NCI-H146 treated with DMSO at 0.1 percent for 48 hours (cell line): ENCODE measurements around the gene SCUBE1.

Experiments
- DNase-seq: peaks from one replicate; lab custom pipeline; 2025; ENCODE audit not compliant: unreplicated experiment; lab: John Stamatoyannopoulos, UW

Gene SCUBE1

GRCh38 chr22:43329061-43329460, 14.1 kb downstream of the SCUBE1 start:
- no peak for DNase-seq

DNA sequence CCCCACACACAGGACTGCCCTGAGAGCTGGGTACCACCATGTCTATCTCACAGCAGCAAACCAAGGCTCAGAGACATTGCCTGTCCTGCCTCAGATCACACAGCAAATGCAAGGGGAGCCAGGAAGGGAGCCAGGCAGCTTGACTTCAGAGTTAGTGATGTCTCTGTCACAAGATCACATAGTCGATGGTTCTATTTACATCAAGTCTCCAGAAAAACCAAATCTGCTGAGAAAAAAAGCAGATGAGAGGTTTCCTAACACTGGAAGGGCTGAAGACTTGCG, 16.1 kb downstream of the SCUBE1 start:
- no peak for DNase-seq

- peak; percentile 42 for DNase-seq
These were observed 16.6 kb downstream of the SCUBE1 start for GRCh38 chr22:43326331-43327156.

GRCh38 chr22:43325176-43325575, 18.0 kb downstream of the SCUBE1 start:
- DNase-seq: no peak

- no peak for DNase-seq
These were observed 21.9 kb downstream of the SCUBE1 start for GRCh38 chr22:43320943-43321900.

DNA sequence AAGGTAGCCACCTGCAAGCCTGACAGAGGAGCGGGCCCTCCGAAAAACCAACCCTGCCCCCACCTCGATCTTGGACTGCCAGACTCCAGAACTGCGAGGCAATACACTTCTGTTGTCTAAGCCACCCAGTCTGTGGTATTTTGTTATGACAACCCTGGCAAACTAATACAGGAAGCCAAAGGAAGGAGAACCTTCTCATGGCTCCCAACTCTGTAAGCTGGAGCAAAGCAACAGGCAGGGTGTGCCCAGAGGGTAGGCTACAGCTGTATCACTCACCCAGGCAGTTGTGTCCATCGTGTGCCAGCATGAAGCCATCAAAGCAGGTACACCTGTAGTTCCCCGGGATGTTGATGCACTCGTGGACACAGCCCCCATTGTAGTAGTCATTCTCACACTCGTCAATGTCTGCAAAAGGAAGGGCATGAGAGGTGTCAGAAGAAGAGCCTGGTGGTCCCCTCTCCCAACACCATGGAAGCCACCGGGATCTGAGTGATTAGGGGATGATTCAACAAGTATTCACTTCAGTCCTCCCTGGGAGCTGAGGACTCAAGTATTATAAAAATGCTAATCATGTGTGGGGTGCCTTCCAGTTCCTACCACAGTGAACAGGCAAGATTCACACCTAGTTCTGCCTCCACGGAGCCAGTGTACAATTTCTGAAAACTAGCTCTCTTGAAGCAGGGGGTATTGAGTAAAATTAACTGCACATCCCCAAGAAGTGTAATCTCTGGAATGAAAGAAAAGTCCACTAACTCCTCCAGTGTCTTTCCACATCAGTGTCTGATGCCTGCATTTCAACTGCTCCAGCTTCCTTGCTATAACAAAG, 23.3 kb downstream of the SCUBE1 start:
- DNase-seq: no peak

DNA sequence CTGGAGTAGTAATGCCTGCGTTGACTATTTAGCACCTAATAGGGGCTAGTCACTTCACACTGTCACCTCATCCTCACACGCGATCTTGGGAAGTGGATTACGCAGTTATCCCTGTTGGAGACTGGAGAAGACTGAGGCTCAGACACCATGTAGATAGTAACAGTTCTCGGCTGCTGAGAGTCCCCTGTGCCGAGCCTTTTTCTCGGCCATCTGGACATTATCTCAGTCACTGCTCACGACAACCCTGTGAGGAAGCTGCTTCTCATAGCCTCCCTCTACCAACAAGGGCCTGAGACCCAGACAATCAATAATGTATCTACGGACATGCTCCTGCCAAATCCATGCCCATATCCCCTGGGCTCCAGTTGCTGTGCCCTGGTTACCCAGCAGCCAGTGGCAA, 25.9 kb downstream of the SCUBE1 start:
- no peak for DNase-seq

DNA sequence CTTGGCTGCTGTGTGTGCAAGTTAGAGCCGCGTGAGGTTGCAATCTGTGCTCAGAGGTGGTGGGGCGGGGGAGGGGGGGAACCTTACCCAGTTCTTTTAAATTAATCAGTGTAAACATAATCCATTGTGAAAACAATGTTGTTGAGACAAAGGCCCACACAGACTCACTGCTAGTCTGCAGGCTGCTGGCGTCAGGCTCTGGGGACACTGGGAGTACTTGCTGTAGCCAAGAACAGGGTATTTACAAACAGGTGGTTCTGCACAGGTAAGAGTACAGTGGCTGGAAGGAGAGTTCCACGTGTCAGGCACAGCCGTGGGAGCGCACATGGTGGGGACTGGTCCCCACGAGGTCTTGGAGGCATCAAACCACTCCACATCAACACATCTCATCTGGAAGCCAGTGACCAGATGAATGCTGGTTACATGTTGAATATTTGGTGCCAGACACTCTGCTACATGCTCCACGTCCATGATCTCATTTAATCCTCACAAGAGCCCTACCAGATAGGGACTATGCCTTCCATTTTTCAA, 27.4 kb downstream of the SCUBE1 start:
- no peak for DNase-seq

GRCh38 chr22:43314611-43315010, 28.6 kb downstream of the SCUBE1 start:
- no peak for DNase-seq

- DNase-seq: no peak
These were observed 29.2 kb downstream of the SCUBE1 start for GRCh38 chr22:43313890-43314474.

GRCh38 chr22:43313244-43313889, 29.8 kb downstream of the SCUBE1 start:
- DNase-seq: no peak

DNA sequence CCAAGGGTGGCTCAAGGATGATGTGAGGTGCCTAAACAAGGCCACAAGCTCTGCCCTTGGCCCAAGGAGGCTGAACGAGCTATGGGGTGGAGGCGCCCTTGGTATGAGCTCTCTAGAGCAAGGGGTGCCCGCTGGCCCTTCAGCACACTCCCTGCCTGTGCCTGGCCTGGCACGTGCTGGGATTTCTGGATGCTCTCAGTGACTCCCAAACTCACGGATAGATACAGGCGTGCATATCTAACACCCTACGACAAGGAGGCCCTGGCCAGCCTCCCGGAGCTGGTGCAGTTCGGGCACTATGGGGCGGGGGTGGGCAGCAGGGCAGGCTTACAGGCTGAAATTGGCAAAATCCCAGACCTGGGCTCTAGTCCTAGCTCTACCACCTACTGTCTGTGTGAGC, 30.6 kb downstream of the SCUBE1 start:
- no peak for DNase-seq

- no peak for DNase-seq
These were observed 32.4 kb downstream of the SCUBE1 start for GRCh38 chr22:43310798-43311197.

DNA sequence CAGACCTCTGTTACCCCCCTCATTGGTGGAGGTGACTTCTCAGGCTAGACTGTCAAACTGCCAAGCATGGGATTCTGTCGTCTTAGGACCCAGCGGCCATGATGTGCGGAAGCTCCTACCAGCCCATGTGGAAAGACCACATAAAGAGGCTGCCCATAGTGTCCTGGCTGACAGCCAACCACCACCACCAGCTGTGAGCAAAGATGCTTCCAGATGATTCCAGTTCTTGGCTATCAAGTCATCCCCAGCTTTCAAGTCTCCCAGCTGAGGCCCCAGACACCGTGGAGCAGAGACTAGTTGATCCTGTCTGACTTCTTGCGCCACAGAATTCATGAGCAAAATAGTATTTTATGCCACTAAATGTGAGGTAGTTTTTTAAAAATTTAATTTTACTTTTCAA, 32.9 kb downstream of the SCUBE1 start:
- DNase-seq: no peak

GRCh38 chr22:43308836-43309235, 34.3 kb downstream of the SCUBE1 start:
- DNase-seq: no peak

- no peak for DNase-seq
These were observed 34.9 kb downstream of the SCUBE1 start for GRCh38 chr22:43308060-43308830.

- DNase-seq: no peak
These were observed 37.4 kb downstream of the SCUBE1 start for GRCh38 chr22:43305806-43306205.

DNA sequence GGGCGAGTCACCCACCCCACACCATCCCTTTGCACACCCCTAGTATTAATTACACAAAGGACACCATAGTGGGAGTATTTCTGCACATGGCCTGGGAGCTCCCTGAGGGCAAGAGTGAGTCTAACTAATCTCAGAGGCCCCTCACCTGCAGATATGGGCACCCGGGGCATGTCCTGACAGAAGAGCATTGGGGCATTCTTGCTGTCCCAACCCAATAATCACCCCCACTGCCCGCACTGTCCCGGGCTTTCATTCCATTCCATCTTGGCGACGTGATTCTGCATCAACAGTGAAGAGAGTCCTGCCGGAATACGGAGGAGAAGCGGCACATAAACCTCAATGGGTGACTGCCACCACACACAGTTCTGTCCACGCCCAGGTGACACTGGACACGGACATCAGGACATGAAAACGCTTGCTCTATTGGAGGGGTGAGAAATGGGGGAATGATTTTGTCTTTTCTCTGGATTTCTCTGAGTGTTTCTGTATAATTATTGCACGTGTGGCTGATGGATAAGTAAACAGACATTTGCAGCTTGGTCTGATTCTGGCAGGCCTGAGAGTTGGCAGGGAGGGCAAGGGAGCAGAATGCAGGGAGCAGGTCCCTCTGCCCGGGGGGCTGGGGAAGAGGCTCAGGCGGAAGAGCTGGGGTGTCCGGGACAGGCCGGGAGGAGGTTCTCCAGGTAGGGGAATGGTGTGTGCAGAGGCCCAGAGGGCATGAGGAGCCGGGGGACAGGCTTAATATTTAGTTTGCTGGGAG, 38.2 kb downstream of the SCUBE1 start:
- DNase-seq: no peak

DNA sequence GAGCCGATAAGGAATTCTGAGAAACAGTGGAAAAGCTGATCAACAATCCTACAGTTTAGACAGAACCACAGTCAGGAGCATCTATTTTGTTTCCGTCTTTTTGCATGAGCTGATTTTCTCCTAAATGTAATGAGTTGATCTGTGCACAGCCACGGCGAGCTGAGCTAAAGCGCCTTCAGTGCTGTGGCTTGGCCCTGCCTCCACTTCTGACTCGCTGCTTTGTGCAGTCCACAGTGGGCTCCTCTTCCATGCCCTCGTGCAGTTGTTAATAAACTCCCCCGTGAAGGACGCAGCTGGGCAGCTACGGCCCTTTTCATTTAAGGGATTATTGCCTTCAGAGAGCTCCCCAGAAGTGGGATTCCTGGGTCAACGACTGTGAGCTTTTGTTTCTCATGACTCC, 39.4 kb downstream of the SCUBE1 start:
- no peak for DNase-seq
